HG03558 (cell line): ENCODE data around the gene ZNF385B.

Experiments
- ATAC-seq: cut with Tn5 transposase; IDR thresholded peaks from one replicate; pipeline ENCODE4 v1.9.1; 2021; ENCODE audit warnings: moderate number of reproducible peaks; ENCODE audit not compliant: unreplicated experiment; ENCODE audit errors: extremely low read depth

Gene ZNF385B

DNA sequence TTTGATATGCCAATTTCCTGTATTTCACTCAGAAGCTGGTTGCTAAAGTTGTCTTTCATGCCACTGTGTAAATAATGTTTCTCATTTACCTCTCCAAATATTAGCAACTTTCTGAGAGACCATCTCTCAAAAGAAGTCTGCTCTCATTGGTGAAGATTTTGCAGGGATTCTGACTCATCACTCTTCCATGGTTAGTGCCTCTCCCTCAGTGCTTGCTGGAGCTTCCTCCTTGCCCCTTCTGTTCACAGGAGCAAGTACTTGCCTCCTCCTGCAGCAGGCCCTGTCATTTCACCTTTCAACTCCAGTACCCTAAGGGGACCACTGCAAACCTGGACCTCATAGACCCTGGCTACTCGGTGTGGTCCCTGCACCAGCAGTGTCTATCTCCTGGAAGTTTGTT lies 168.8 kb downstream of the ZNF385B start:
- ATAC-seq: no peak

DNA sequence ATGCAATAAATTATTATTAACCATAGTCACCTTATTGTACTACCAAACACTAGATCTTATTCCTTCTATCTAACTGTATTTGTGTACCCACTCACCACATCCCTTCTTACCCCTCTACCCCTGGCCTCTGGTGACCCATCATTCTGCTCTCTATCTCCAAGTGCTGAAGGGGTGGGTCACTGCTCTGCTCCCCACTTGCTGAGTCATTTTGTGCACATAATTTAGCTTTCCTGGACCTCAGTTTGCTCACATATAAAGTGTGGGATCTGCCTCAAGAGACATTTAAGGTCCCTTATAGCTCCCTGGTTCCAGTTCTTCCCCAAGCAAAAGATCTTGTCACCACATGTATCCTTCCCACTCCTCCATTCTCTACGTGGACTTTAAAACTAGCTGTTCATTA lies 169.4 kb downstream of the ZNF385B start:
- ATAC-seq: no peak

DNA sequence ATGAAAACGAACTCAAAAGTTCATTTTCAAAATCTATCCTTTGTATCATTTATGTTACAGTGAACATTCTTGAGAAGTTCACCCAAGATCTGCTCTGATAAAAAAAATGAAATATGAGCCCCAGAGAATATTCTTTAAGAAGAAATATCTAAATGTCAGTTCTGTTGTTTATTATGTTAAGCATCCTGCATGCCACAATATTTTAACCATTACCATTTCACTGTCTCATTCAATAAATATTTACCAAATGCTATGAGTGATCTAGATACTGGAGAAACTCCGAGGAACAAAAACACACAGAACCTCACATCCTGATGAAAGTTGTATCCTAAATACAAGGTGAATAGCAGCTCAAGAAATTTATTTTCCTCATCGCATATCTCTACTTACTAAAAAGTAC lies 170.2 kb downstream of the ZNF385B start:
- ATAC-seq: no peak

DNA sequence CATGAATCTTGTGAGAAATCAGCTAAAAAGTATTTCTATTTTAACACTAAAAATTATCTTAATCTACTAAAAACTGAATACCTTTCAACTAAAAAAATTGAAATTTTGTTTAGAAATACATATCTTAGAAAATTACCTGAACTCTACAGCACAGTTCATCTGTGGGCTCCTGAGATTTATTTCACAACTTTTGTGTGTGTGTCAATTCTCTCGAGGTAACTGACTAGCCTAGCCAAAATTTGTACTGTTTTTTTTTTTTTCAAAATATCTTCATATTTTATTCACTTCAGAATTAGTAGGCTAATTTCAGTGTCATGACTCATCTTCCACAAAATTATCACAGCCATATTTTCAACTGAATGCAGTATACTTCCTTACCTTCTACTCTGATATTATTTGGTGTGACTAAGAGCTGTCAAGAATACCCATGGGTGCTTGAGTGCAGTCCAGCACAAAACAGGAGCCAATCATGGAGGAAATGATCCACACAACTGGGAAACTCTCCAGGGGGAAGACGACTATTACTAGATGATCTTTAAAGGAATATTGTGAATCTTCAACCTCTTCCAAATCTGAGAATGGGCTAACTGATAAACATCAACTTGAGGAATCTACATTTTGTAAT lies 174.6 kb downstream of the ZNF385B start:
- ATAC-seq: no peak

DNA sequence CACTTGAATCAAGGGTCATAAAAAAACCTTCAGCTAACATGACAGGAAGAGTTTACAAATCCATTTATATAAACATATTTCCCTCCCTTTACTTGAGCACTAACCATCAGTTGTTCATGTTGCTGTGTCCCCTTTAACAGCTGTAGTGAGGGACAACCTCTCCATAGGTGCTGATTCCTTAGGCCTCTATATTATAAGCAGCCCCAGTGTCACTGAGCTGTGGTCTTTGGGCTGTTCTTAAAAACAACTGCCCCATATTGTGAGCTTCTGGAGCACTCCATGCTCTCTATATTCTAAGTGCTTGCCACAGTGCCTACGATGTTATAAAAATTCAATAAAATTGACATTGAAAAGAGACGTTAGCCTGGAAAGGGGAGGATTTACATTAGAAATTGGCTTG lies 175.3 kb downstream of the ZNF385B start:
- no peak for ATAC-seq

DNA sequence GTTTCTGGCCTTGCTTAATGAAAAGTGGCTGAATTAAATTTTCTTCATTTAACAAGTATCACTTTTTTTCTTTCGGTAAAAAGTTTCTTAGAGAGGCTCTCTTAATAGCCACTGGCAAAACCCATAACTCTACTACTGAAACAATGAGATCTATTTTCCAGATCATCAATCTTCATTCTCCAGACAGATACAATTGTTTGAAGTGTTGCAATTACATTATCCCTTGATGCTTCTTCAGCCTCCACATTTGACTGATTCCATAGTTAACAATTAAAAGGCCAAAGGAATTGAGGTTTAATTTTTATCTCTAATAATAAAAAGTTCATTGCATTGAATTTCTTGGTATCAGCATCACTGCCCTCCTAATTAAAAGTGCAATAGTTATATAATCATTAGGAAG lies 176.3 kb downstream of the ZNF385B start:
- no peak for ATAC-seq

DNA sequence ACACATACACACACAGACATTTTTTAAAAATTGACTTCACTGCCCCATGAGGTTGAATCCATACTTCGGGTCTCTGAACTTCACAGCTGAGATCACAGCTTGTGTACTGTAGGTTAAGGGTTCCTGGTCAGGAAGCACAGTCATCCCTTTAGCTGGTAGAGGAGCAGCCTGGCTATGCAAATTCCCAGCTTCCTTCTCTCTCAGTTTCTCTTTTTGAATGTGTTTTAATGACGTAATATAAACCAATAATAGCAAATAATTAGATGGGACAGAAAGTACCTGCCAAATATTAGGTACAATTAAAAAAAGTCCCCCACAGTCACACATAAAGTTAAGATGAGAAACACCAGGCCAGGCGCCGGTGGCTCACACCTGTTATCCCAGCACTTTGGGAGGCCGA lies 178.7 kb downstream of the ZNF385B start:
- no peak for ATAC-seq

DNA sequence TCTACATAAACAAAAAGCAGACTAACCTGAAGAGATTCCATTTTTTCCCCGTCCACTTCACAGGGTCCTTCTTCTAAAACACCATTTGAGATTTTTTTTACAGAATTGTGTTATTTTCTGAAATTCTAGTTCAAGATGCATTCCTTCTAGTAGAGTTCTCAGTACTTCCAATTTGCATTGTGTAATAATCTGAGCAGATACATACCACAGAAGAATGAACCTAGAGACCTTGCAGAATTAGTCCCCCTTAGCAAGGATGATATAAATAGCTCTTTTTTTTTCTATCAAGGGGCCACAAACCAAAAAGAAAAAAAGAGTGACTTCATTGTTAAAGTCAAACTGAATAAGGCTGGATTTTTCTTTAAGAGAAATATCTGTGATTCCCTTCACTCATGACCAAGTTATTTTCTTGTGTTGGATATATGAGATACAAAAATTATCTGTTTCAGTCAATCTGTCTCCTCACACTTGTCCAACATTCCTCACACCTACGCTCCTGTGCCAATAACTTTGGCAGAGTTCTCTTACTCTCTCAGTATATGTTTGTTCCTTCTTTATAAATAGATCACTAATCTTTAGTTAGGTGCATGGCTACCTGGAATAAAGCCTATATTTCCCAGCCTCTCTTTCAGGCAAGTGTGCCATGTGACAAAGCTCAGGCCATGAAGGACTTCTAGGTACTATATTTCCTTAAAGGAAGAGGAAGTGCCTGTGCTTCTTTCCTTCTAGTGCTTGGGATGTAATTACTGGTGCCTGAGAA lies 183.5 kb downstream of the ZNF385B start:
- ATAC-seq: no peak

DNA sequence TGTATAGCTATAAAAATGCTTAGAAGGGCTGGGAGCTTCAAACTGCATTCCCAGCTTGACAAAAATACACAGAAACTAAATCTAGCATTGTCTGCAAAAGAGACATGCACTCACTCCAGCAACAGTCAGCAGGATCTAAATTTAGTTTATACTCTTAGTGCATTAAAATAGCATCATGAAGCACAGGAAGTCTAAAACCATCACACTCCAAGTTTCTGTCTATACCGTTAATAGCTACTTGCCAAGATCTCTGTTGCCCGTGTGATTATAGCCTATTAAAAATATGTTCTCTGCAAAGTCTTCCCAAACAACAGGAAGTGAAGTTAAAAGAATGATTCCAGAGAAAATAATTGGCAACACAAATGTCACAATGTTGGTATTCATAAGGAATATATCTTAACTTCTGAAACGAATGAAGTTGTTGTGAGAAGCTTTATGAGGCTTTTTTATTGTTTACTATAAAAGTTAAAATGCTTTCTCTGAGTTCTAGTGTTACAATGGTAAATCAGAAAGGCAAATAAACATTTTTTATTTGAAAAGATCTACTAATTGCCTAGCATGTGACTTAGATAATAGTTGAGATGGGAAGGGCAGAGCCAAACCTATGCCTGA lies 184.2 kb downstream of the ZNF385B start:
- no peak for ATAC-seq

DNA sequence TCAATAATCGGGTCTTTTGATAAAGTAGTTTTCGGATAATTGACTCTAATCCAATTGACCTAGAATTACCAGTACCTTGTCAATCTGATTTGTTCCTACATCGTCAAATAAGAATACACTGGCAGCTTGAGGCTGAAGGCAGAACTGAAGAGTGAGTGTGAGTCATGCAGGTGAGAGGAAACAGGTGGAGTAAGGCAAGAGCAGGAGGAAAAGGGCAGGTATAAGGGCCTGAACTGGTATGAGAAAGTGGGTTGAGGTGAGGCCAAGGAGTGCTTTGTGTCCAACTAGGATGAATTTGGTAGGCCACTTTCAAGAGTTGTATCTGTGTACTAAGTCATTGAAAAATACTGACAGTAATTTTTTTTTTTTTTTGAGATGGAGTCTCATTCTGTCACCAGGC lies 186.0 kb downstream of the ZNF385B start:
- ATAC-seq: no peak

DNA sequence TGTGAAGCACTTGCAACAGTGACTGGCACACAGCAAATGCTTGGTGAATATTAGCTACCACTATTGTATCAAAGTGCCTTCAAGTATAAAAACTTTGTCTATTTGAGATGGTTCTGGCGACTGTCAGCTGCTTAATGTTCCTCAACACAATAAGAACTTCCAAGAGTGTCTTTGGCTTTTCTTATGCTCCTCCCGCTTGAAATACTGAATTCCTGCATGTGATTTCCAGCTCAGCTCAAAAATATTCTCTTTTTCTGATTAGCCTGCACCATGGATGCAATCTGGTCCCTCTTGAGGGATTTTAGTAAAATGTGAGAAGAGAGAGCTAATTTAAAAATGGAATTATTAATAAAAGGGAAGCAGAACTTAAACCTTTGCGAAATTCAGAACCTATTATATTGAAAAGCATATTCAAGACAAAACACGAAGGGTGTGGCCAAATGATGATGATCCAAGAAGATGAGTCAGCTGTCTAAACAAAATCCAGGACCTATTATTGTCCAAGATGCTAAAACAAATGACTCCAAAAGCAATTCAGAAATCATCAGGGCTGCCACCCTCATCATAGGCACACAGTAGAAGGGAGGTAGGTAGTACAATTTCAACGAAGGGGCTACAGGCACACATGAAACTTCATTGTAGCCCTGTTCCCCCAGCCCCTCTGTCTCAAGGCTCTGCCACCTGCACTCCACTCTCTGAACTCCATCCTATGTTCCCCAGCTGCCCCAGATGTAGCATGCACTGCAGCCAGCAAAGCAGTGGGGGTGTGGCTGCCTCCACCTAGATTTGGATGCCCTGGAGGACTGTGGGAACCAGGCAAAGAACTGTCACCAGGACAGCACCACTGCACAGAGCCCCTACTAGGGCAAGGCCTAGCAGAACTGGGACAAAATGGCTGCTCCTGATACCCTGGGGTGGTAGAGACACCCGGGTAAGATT lies 190.1 kb downstream of the ZNF385B start:
- no peak for ATAC-seq

DNA sequence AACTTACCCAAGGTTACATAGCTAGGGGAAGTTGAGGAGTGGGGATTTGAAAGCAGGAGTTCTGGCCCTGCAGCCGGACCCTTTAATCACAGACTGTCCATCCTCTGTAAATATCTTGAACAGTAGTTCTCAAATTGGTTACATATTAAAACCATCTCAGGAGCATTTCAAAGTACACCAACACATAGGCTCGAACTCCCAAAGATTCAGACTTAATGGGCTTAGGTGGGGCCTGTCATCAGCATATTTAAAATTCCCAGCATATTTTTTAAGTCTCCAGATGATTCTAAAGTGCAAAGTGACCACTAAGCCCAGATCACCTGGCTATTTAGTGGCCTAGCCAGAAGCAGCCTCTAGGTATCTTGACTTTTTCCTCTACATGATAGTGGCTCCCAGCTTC lies 192.2 kb downstream of the ZNF385B start:
- no peak for ATAC-seq

DNA sequence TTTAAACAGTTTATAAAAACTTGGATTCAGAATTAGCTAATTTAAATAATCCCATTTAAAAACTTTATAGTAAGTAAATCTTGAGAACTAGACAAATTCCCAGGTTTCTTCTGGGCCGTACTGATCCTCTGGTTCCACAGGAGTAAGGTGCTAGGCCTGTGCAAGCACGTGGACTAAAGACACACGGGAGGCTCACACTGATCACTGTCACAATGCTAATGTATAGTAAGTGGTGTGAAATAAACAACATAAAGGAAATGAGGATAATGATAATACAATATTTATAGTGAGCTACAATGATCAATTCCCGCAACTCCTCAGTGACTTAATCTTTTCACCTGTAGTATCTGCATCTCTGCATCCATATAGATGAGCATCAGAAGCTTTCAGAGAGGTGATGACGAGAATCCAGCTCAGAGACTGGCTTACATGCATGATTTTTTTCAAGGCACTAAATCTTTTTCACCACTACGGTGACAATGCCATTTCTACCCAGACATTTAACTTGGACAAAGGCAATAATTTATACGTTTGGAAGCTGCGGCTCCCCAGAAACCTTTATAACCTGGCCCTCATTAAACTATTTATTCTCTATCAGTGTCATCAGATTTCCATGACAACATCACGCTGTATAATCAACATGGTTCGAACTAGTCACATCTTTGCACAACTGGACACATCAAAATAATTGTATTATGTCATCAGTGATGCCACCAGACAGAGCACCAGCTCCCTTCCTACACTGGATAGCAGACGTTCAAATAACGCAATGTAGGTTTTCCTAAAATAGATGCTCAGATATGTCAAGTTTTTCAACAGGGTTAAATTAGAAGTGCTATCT lies 196.2 kb downstream of the ZNF385B start:
- ATAC-seq: no peak

DNA sequence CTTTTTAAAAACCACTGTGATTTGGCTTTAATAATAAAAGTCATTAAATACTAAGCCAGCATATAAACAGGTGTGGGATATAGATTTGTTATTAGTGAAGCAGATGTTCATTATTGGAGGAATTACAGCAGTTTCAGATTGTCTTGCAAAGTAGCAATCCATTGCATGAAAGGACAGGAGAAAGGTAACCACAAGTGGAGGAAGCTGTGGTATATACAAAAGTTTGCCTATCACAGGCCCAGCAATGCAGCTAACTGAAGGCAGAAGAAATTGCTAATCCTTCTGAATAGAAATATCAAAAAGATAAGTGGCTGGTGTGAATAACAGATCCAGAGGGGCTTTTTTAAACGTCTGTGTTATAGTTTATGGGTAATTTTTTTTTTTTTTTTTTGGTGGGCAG lies 199.4 kb downstream of the ZNF385B start:
- no peak for ATAC-seq

DNA sequence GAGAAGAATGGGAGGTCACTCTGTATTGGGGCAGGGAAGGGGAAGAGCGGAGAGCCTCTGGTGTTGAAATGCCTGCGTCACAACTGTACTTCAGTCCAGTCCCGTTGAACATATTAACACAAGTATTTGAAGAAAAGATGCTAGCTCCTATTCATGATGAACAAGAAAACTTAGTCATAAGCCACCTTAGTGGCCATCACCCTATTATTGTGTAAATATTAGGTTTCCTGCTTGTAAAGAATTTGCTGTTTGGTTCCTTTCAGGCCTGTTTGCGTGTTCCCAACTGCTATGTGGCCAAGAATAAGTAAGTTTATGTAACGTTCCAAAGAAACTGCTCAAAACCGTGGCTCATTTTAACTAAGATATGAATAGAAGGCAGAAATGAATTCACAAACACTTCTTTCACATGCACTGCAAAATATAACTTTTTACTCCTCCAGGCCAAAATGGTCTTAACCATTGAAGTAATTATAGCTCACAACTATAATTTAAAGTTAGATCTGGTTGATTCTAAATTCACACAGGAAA lies 204.3 kb downstream of the ZNF385B start:
- no peak for ATAC-seq

DNA sequence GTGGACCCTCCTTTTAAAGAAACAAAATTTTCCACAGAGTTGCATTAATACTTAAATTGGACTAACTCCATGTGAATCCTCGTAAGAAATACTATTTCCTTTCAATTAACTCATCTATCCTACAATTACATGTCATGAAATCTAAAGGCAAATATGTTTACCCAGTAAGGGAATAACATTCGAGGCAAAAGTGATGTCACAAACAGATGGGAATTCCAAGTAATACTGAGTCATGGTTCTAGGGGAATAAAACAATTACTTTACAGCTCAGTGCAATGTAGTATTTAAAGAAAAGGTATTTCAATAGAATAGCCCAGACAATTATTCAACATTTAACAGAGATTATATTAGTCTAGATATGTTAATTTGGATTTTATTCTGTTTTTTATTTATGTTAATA lies 205.8 kb downstream of the ZNF385B start:
- ATAC-seq: no peak

DNA sequence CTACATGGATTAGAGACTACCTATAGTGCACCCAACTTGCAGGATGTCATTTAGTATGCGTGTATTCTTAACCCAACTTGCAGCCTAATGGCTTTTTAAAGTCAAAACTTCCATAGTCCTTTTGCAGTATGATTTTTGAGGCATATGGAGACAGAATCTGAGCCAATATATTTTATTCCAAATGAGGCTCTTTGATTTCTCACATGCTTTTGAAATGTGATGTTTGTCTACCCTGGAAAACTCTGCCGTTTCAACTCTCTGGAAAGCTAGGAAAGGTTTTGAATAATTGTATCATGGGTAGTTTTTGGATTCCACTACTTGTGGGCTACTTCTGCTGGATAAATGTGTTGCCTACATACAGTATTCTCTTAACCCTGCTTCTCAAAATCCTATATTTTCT lies 206.6 kb downstream of the ZNF385B start:
- no peak for ATAC-seq

DNA sequence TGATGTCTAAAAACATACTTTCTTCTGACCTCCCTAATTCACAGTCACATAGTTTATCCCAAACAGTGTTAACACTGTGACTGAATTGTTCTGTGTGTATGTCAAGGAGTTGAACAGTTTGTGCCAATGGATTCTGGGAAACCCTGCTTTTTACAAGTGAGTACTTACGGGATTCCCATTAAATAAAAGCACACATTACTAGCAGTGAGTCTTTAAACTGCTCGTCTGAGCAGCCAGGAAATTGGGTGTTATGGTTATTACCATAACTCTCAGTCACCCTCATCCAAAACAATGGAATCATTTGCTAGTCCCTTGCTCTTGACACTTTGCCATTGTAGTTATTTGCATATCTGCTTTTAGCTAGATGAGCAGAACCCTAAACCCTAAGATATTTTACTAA lies 209.1 kb downstream of the ZNF385B start:
- ATAC-seq: no peak

DNA sequence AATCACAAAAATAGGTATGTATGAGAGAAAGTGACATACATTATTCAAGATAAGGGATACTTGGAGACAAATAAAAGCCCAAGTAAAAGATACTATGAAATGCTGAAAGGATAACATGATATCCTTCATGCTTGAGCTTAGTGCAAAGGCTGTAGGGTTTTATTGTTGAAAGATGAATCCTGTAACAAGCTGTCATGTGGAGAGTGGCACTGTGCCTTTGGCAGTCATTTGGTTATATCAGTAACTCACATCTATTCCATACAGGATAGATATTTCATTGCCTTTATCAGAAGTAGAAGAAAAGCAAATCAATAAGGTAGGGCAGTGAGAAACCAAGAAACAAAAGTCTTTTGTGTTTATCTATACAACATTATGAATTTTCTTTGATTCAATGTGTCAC lies 211.0 kb downstream of the ZNF385B start:
- ATAC-seq: no peak
